HEK293 (cell line): Measurements from ENCODE around the gene OXSR1.

Experiments used
- CTCF ChIA-PET: fragments of 350-600 bp; formaldehyde crosslinking; extraction: SDS; loops from one replicate; lab custom pipeline; 2021; ENCODE audit warnings: antibody characterized with exemption; lab: Yijun Ruan, JAX
- POLR2A ChIA-PET: fragments of 300-600 bp; formaldehyde crosslinking; extraction: SDS; loops from one replicate; lab custom pipeline; 2020; ENCODE audit warnings: antibody characterized with exemption, inconsistent platforms; lab: Yijun Ruan, JAX
- H3K27ac ChIP-seq: fragments of 200-500 bp; sonication (Bioruptor generic); 2 replicates; pipeline ENCODE4 v1.5.1; 2014; ENCODE audit warnings: low read depth, low read length, control low read depth, inconsistent platforms; ENCODE audit errors: extremely low read depth
- H3K36me3 ChIP-seq, 2 experiments: fragments of 200-500 bp in 1 of 2; sonication (Bioruptor generic) in 1 of 2; 1 replicate in 1 of 2; 2 replicates in 1 of 2; pipeline ENCODE4 v1.5.1; 2014 to 2017; ENCODE audit warnings: inconsistent platforms in 2 of 2, low read length in 2 of 2; ENCODE audit not compliant: control insufficient read depth in 2 of 2, insufficient read depth in 1 of 2
- H3K4me1 ChIP-seq: fragments of 200-500 bp; sonication (Bioruptor generic); 2 replicates; pipeline ENCODE4 v1.5.1; 2014; ENCODE audit warnings: mild to moderate bottlenecking, low read length, inconsistent platforms; ENCODE audit not compliant: control insufficient read depth, insufficient read depth
- H3K4me3 ChIP-seq: 2 replicates; pipeline ENCODE4 v1.5.1; 2011; ENCODE audit warnings: low read depth, mild to moderate bottlenecking, control low read depth, low read length, moderate library complexity
- H3K9me3 ChIP-seq: fragments of 200-500 bp; sonication (Bioruptor generic); 2 replicates; pipeline ENCODE4 v1.5.1; 2014; ENCODE audit warnings: low read depth, low read length, inconsistent platforms; ENCODE audit not compliant: control insufficient read depth, insufficient read depth
- HOXD13 ChIP-seq: sonication (generic); formaldehyde crosslinking; IDR thresholded peaks from 2 replicates; pipeline ENCODE4 v1.8.0; 2022; ENCODE audit warnings: missing genetic modification reagents, borderline replicate concordance
- KLF16 ChIP-seq: fragments of 450-650 bp; formaldehyde crosslinking; IDR thresholded peaks from 2 replicates; pipeline ENCODE4 v1.5.1; 2017; ENCODE audit warnings: missing biosample characterization, missing genetic modification characterization
- OSR2 ChIP-seq: fragments of 450-650 bp; formaldehyde crosslinking; IDR thresholded peaks from 2 replicates; pipeline ENCODE4 v1.5.1; 2016; ENCODE audit warnings: missing biosample characterization, missing genetic modification characterization
- PRDM1 ChIP-seq: fragments of 450-650 bp; formaldehyde crosslinking; IDR thresholded peaks from 2 replicates; pipeline ENCODE4; 2016; ENCODE audit warnings: missing biosample characterization, missing genetic modification characterization
- SP2 ChIP-seq: fragments of 450-650 bp; formaldehyde crosslinking; IDR thresholded peaks from 2 replicates; pipeline ENCODE4 v1.5.1; 2016; ENCODE audit warnings: missing biosample characterization, missing genetic modification characterization
- ZNF140 ChIP-seq: fragments of 450-650 bp; formaldehyde crosslinking; IDR thresholded peaks from 2 replicates; pipeline ENCODE4 v1.5.1; 2016; ENCODE audit warnings: missing biosample characterization, missing genetic modification characterization
- ZNF155 ChIP-seq: fragments of 450-650 bp; formaldehyde crosslinking; IDR thresholded peaks from 2 replicates; pipeline ENCODE4 v1.5.1; 2016; ENCODE audit warnings: missing biosample characterization, missing genetic modification characterization
- ZNF2 ChIP-seq: fragments of 450-650 bp; formaldehyde crosslinking; IDR thresholded peaks from 2 replicates; pipeline ENCODE4 v1.5.1; 2016; ENCODE audit warnings: missing biosample characterization, missing genetic modification characterization
- ZNF211 ChIP-seq: fragments of 450-650 bp; formaldehyde crosslinking; IDR thresholded peaks from 2 replicates; pipeline ENCODE4 v1.5.1; 2016; ENCODE audit warnings: low read depth, missing biosample characterization, missing genetic modification characterization
- ZNF354C ChIP-seq: fragments of 450-650 bp; formaldehyde crosslinking; IDR thresholded peaks from 2 replicates; pipeline ENCODE4 v1.5.1; 2016; ENCODE audit warnings: missing biosample characterization, missing genetic modification characterization, low read depth, borderline replicate concordance
- ZNF544 ChIP-seq: fragments of 450-650 bp; formaldehyde crosslinking; IDR thresholded peaks from 2 replicates; pipeline ENCODE4 v1.5.0; 2017; ENCODE audit warnings: missing biosample characterization, missing genetic modification characterization
- ZNF571 ChIP-seq: fragments of 450-650 bp; formaldehyde crosslinking; IDR thresholded peaks from 2 replicates; pipeline ENCODE4 v1.5.0; 2017; ENCODE audit warnings: missing biosample characterization, missing genetic modification characterization
- ZNF610 ChIP-seq: fragments of 450-650 bp; formaldehyde crosslinking; IDR thresholded peaks from 2 replicates; pipeline ENCODE4 v1.5.1; 2016; ENCODE audit warnings: missing biosample characterization, missing genetic modification characterization, borderline replicate concordance
- ZNF670 ChIP-seq: fragments of 450-650 bp; formaldehyde crosslinking; IDR thresholded peaks from 2 replicates; pipeline ENCODE4 v1.5.1; 2016; ENCODE audit warnings: missing biosample characterization, missing genetic modification characterization, low read depth
- ZNF792 ChIP-seq: fragments of 450-650 bp; formaldehyde crosslinking; IDR thresholded peaks from 2 replicates; pipeline ENCODE4 v1.5.1; 2016; ENCODE audit warnings: missing biosample characterization, missing genetic modification characterization
- TF ChIP-seq, protein P1 (sequence below): fragments of 450-650 bp; formaldehyde crosslinking; IDR thresholded peaks from 2 replicates; pipeline ENCODE4 v1.5.1; 2016; ENCODE audit warnings: missing biosample characterization, missing genetic modification characterization, low read depth
- TF ChIP-seq, protein P2 (sequence below): fragments of 450-650 bp; formaldehyde crosslinking; IDR thresholded peaks from 2 replicates; pipeline ENCODE4 v1.5.1; 2016; ENCODE audit warnings: missing biosample characterization, missing genetic modification characterization
- TF ChIP-seq, protein P3 (sequence below): fragments of 450-650 bp; formaldehyde crosslinking; IDR thresholded peaks from 2 replicates; pipeline ENCODE4 v1.5.1; 2017; ENCODE audit warnings: missing biosample characterization, missing genetic modification characterization
- TF ChIP-seq, protein P4 (sequence below): fragments of 450-650 bp; formaldehyde crosslinking; conservative IDR thresholded peaks from 2 replicates; pipeline ENCODE4 v1.5.1; 2016; ENCODE audit warnings: low read depth, missing biosample characterization, missing genetic modification characterization
- TF ChIP-seq, protein P5 (sequence below): fragments of 450-650 bp; formaldehyde crosslinking; IDR thresholded peaks from 2 replicates; pipeline ENCODE4 v1.5.1; 2016; ENCODE audit warnings: missing biosample characterization, missing genetic modification characterization, borderline replicate concordance

The OXSR1 gene

DNA sequence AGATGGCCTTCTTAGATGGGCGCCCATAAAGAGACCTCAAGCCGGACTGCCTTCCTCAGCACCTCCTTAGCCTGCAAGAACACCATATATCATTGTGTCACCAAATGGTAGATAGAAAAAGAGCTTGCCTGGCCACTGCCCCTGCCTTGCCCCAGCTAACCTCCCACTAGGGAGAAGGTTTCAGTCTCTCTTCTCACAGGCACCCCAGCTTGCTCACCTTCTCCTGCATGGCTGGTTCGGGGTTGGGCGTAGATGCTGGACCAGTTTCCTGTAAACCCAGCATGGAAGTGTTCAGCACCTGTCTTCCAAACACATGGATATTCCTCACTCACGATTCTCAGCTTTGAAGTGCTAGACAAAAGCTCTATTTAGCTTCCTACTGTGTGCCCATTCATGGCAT, 113.5 kb downstream of the OXSR1 start:
- ChIA-PET CTCF (no interaction called here), POLR2A (interaction anchor here (1.2 kb wide), 1 partner anchor 142 kb away, joined by 5 read pairs; the partner anchor contains the start of gene ACAA1)
- no peak overlapping the region for H3K4me3 ChIP-seq
- H3K9me3 ChIP-seq, result no peaks in the 10 kb centered on the region
- no peaks in the 10 kb centered on the region for H3K4me1 ChIP-seq
- H3K36me3 ChIP-seq, result no peaks in the 10 kb centered on the region
- no peak for TF ChIP-seq ZNF2 (tag by site-specific recombination)
- TF ChIP-seq, protein P1, sequence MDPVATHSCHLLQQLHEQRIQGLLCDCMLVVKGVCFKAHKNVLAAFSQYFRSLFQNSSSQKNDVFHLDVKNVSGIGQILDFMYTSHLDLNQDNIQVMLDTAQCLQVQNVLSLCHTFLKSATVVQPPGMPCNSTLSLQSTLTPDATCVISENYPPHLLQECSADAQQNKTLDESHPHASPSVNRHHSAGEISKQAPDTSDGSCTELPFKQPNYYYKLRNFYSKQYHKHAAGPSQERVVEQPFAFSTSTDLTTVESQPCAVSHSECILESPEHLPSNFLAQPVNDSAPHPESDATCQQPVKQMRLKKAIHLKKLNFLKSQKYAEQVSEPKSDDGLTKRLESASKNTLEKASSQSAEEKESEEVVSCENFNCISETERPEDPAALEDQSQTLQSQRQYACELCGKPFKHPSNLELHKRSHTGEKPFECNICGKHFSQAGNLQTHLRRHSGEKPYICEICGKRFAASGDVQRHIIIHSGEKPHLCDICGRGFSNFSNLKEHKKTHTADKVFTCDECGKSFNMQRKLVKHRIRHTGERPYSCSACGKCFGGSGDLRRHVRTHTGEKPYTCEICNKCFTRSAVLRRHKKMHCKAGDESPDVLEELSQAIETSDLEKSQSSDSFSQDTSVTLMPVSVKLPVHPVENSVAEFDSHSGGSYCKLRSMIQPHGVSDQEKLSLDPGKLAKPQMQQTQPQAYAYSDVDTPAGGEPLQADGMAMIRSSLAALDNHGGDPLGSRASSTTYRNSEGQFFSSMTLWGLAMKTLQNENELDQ (tag by site-specific recombination), result no peak
- no peak for TF ChIP-seq ZNF140
- no peak for TF ChIP-seq ZNF670 (tag by site-specific recombination)
- no peak for TF ChIP-seq ZNF155 (tag by site-specific recombination)
- TF ChIP-seq, protein P2, sequence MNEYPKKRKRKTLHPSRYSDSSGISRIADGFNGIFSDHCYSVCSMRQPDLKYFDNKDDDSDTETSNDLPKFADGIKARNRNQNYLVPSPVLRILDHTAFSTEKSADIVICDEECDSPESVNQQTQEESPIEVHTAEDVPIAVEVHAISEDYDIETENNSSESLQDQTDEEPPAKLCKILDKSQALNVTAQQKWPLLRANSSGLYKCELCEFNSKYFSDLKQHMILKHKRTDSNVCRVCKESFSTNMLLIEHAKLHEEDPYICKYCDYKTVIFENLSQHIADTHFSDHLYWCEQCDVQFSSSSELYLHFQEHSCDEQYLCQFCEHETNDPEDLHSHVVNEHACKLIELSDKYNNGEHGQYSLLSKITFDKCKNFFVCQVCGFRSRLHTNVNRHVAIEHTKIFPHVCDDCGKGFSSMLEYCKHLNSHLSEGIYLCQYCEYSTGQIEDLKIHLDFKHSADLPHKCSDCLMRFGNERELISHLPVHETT (tag by site-specific recombination), result no peak
- TF ChIP-seq, protein P3, sequence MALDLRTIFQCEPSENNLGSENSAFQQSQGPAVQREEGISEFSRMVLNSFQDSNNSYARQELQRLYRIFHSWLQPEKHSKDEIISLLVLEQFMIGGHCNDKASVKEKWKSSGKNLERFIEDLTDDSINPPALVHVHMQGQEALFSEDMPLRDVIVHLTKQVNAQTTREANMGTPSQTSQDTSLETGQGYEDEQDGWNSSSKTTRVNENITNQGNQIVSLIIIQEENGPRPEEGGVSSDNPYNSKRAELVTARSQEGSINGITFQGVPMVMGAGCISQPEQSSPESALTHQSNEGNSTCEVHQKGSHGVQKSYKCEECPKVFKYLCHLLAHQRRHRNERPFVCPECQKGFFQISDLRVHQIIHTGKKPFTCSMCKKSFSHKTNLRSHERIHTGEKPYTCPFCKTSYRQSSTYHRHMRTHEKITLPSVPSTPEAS (tag by site-specific recombination), result no peak
- TF ChIP-seq ZNF610 (tag by site-specific recombination), result no peak
- TF ChIP-seq, protein P4, sequence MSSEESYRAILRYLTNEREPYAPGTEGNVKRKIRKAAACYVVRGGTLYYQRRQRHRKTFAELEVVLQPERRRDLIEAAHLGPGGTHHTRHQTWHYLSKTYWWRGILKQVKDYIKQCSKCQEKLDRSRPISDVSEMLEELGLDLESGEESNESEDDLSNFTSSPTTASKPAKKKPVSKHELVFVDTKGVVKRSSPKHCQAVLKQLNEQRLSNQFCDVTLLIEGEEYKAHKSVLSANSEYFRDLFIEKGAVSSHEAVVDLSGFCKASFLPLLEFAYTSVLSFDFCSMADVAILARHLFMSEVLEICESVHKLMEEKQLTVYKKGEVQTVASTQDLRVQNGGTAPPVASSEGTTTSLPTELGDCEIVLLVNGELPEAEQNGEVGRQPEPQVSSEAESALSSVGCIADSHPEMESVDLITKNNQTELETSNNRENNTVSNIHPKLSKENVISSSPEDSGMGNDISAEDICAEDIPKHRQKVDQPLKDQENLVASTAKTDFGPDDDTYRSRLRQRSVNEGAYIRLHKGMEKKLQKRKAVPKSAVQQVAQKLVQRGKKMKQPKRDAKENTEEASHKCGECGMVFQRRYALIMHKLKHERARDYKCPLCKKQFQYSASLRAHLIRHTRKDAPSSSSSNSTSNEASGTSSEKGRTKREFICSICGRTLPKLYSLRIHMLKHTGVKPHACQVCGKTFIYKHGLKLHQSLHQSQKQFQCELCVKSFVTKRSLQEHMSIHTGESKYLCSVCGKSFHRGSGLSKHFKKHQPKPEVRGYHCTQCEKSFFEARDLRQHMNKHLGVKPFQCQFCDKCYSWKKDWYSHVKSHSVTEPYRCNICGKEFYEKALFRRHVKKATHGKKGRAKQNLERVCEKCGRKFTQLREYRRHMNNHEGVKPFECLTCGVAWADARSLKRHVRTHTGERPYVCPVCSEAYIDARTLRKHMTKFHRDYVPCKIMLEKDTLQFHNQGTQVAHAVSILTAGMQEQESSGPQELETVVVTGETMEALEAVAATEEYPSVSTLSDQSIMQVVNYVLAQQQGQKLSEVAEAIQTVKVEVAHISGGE (tag by site-specific recombination), result no peak
- TF ChIP-seq ZNF544 (tag by site-specific recombination), result no peak
- TF ChIP-seq KLF16 (tag by site-specific recombination), result no peak
- no peak for TF ChIP-seq OSR2 (tag by site-specific recombination)
- no peak for TF ChIP-seq ZNF354C (tag by site-specific recombination)
- no peak for TF ChIP-seq ZNF211
- no peak for TF ChIP-seq ZNF571 (tag by site-specific recombination)
- TF ChIP-seq, protein P5, sequence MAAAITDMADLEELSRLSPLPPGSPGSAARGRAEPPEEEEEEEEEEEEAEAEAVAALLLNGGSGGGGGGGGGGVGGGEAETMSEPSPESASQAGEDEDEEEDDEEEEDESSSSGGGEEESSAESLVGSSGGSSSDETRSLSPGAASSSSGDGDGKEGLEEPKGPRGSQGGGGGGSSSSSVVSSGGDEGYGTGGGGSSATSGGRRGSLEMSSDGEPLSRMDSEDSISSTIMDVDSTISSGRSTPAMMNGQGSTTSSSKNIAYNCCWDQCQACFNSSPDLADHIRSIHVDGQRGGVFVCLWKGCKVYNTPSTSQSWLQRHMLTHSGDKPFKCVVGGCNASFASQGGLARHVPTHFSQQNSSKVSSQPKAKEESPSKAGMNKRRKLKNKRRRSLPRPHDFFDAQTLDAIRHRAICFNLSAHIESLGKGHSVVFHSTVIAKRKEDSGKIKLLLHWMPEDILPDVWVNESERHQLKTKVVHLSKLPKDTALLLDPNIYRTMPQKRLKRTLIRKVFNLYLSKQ, result no peak
- no peak for TF ChIP-seq PRDM1
- TF ChIP-seq HOXD13 (CRISPR knock-in tag), result no peak
- no peak for TF ChIP-seq ZNF792 (tag by site-specific recombination)
- TF ChIP-seq SP2 (tag by site-specific recombination), result no peak
- H3K27ac ChIP-seq, result no peak overlapping the region
